Measurements from ENCODE around the gene SH3BP2. TPM values are rescaled to one million over a fixed set of nuclear protein-coding genes. Genes with fewer than 3 reads are reported as not detected.

SH3BP2 gene
- total RNA-seq, 2 donors from 2014 or later, result 20.1 to 25.2 TPM

GRCh38 chr4:2881431-2881830, 88.5 kb downstream of the SH3BP2 start:
- DNase-seq (ENCODE audit: low spot score), result no peak
- TF ChIP-seq, protein P1, sequence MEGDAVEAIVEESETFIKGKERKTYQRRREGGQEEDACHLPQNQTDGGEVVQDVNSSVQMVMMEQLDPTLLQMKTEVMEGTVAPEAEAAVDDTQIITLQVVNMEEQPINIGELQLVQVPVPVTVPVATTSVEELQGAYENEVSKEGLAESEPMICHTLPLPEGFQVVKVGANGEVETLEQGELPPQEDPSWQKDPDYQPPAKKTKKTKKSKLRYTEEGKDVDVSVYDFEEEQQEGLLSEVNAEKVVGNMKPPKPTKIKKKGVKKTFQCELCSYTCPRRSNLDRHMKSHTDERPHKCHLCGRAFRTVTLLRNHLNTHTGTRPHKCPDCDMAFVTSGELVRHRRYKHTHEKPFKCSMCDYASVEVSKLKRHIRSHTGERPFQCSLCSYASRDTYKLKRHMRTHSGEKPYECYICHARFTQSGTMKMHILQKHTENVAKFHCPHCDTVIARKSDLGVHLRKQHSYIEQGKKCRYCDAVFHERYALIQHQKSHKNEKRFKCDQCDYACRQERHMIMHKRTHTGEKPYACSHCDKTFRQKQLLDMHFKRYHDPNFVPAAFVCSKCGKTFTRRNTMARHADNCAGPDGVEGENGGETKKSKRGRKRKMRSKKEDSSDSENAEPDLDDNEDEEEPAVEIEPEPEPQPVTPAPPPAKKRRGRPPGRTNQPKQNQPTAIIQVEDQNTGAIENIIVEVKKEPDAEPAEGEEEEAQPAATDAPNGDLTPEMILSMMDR (IDR thresholded peaks at IDR 0.05), result no peak
- Histone ChIP-seq H3K36me3 (peaks cover 58% of the 10 kb centered on the region), H3K27ac (no peak overlapping the region), H3K9me3 (no peaks in the 10 kb centered on the region), H3K4me3 (no peak overlapping the region), H3K4me1 (peaks cover 0 to 10% of the 10 kb centered on the region in 2 donors), H3K27me3 (no peaks in the 10 kb centered on the region)

GRCh38 chr4:2882341-2882740, 89.5 kb downstream of the SH3BP2 start:
- Histone ChIP-seq H3K36me3 (peaks cover 56% of the 10 kb centered on the region), H3K9me3 (no peaks in the 10 kb centered on the region), H3K4me1 (peaks cover 0 to 17% of the 10 kb centered on the region in 2 donors), H3K27ac (no peak overlapping the region), H3K27me3 (no peaks in the 10 kb centered on the region), H3K4me3 (no peak overlapping the region)
- no peak for DNase-seq (ENCODE audit: low spot score)
- TF ChIP-seq, protein P1 (IDR thresholded peaks at IDR 0.05), result no peak

GRCh38 chr4:2886161-2886560, 93.3 kb downstream of the SH3BP2 start:
- Histone ChIP-seq H3K9me3 (no peaks in the 10 kb centered on the region), H3K27ac (no peak overlapping the region), H3K27me3 (no peaks in the 10 kb centered on the region), H3K36me3 (peaks cover 54% of the 10 kb centered on the region), H3K4me1 (peaks cover 0 to 15% of the 10 kb centered on the region in 2 donors), H3K4me3 (no peak overlapping the region)
- DNase-seq (ENCODE audit: low spot score), result no peak
- TF ChIP-seq, protein P1 (IDR thresholded peaks at IDR 0.05), result no peak

DNA sequence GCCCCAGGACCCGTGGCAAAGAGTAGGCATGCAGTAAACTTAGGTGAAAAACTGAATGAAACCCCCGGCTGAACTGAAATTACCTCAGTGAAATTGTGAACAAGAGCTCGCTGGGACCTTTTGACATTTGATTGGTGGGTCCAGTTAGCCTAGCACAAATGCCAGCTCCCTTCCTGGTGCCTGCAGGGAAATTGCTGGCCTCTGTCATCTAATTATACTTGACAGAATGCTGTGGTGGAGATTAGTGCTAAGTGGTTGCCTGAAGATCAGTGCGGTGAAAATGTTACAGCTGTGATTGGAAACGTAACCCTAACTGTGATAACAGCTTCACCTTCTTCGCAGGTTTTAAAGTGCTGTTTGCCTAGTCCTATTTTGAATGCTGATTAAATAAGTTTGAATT, 93.7 kb downstream of the SH3BP2 start:
- peaks cover 53% of the 10 kb centered on the region for H3K36me3 ChIP-seq
- DNase-seq (ENCODE audit: low spot score), result no peak
- no peak overlapping the region for H3K4me3 ChIP-seq
- H3K4me1 ChIP-seq, result peaks cover 0 to 20% of the 10 kb centered on the region in 2 donors
- no peak overlapping the region for H3K27ac ChIP-seq
- TF ChIP-seq, protein P1 (IDR thresholded peaks at IDR 0.05), result no peak
- no peaks in the 10 kb centered on the region for H3K27me3 ChIP-seq
- no peaks in the 10 kb centered on the region for H3K9me3 ChIP-seq

DNA sequence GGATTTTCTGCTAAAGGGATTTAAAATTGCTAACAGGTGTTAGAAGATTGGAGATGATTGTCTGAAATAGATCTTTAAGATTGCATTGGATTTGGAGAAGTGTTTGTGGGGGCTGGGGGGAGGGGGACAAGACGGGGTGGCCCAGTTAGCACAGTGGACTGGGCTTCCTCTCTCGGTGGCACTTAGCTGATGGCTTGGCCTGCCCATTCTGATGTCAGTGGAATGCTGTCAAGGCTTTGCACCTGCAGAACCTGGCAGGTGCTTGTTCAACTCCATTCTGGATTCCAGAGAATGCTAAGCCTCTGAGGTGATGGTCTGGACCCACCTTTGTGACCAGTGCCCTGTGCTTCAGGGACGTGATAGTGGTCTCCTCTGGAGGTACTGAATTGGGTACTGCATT, 94.5 kb downstream of the SH3BP2 start:
- Histone ChIP-seq H3K4me1 (peaks cover 0 to 20% of the 10 kb centered on the region in 2 donors), H3K9me3 (no peaks in the 10 kb centered on the region), H3K27ac (no peak overlapping the region), H3K27me3 (no peaks in the 10 kb centered on the region), H3K36me3 (peaks cover 46% of the 10 kb centered on the region), H3K4me3 (no peak overlapping the region)
- TF ChIP-seq, protein P1 (IDR thresholded peaks at IDR 0.05), result no peak
- DNase-seq (ENCODE audit: low spot score), result no peak

- Histone ChIP-seq H3K36me3 (peaks cover 38% of the 10 kb centered on the region), H3K27ac (no peak overlapping the region), H3K27me3 (no peaks in the 10 kb centered on the region)
Observed at GRCh38 chr4:2888886-2889285, 96.0 kb downstream of the SH3BP2 start.

More at GRCh38 chr4:2888886-2889285, 96.0 kb downstream of the SH3BP2 start:
- Histone ChIP-seq H3K9me3 (no peaks in the 10 kb centered on the region), H3K4me1 (peaks cover 0 to 30% of the 10 kb centered on the region in 2 donors), H3K4me3 (no peak overlapping the region)
- TF ChIP-seq, protein P1 (IDR thresholded peaks at IDR 0.05), result no peak
- DNase-seq (ENCODE audit: low spot score), result no peak

Measured in right atrium auricular region (tissue), 2 donors.